ENCODE results near the gene IRAK3. TPM values are rescaled to one million over a fixed set of nuclear protein-coding genes. Genes with fewer than 3 reads are reported as not detected.

Gene IRAK3
- 0.03 to 0.09 TPM (median 0.06 TPM) in 5 replicates for total RNA-seq (2022; extraction: Qiagen RNA extraction; ENCODE audit: low read depth)

GRCh38 chr12:66188584-66189485 is at the start of gene IRAK3:
Gene IRAK3 (plus strand): TSS chr12:66189214. CDS start chr12:66189300, 86 bp downstream.

GRCh38 chr12:66169221-66170170 is 19.5 kb upstream of the IRAK3 start, which contains the start of gene TMBIM4:
Gene TMBIM4 (minus strand): TSS chr12:66169996. CDS start chr12:66169951, 45 bp downstream.

GRCh38 chr12:66301944-66302826 is 113.2 kb downstream of the IRAK3 start, which contains the start of gene HELB:
Gene HELB (plus strand): TSS chr12:66302493. CDS start chr12:66302604, 111 bp downstream.

Other genes starting within 250 kb of the IRAK3 start
- gene LLPH, start 58.5 kb upstream of the IRAK3 start, total RNA-seq (2022; extraction: Qiagen RNA extraction; ENCODE audit: low read depth) = 46.9 to 61.3 TPM (median 57.8 TPM) in 5 replicates
- 47.6 to 52.7 TPM (median 49.2 TPM) in 5 replicates for gene TMBIM4, start 19.2 kb upstream of the IRAK3 start, total RNA-seq (2022; extraction: Qiagen RNA extraction; ENCODE audit: low read depth)
- gene HELB, start 113.3 kb downstream of the IRAK3 start, total RNA-seq (2022; extraction: Qiagen RNA extraction; ENCODE audit: low read depth) = 1.5 to 1.7 TPM (median 1.7 TPM) in 5 replicates